A673 (cell line): ENCODE measurements around the gene SUMO3. TPM values are rescaled to one million over a fixed set of nuclear protein-coding genes. Genes with fewer than 3 reads are reported as not detected.

Experiments
- BruUV-seq: library from RNA; stranded (reverse); fragments of 400-500 nt; replicated peaks from 2 replicates; lab custom pipeline; 2021; lab: Mats Ljungman, UMichigan
- CTCF ChIA-PET: fragments of 300-600 bp; sonication (Branson Sonifier 250); formaldehyde crosslinking; loops from one replicate; lab custom pipeline; 2022; ENCODE audit warnings: antibody characterized with exemption; lab: Charles Lee
- POLR2A ChIA-PET: fragments of 300-600 bp; sonication (Branson Sonifier 250); formaldehyde crosslinking; loops from one replicate; lab custom pipeline; 2022; ENCODE audit warnings: antibody characterized with exemption; ENCODE audit not compliant: low non-redundant PET; lab: Charles Lee
- DNase-seq: peaks from one replicate; pipeline ENCODE4 v3.0.0-alpha.2; 2015; ENCODE audit warnings: low spot score
- H3K27ac ChIP-seq: fragments of 200-600 bp; sonication (generic); 2 replicates; pipeline ENCODE4 v1.5.1; 2016; ENCODE audit warnings: mixed run types, low read depth, mild to moderate bottlenecking, mixed read lengths, antibody characterized with exemption, low read length; ENCODE audit not compliant: poor library complexity, severe bottlenecking
- H3K27me3 ChIP-seq: fragments of 200-600 bp; sonication (generic); replicated peaks from 2 replicates; pipeline ENCODE4 v1.6.1; 2017; ENCODE audit warnings: mixed run types, low read depth, mild to moderate bottlenecking, mixed read lengths, antibody characterized with exemption, low read length; ENCODE audit not compliant: insufficient read depth, poor library complexity
- H3K36me3 ChIP-seq: fragments of 200-600 bp; sonication (generic); 2 replicates; pipeline ENCODE4 v1.6.1; 2016; ENCODE audit warnings: mixed run types, mild to moderate bottlenecking, mixed read lengths, antibody characterized with exemption, low read length; ENCODE audit not compliant: insufficient read depth, poor library complexity, severe bottlenecking
- H3K4me1 ChIP-seq: fragments of 200-600 bp; sonication (generic); 2 replicates; pipeline ENCODE4 v1.6.1; 2017; ENCODE audit warnings: mixed run types, mild to moderate bottlenecking, mixed read lengths, antibody characterized with exemption, low read length; ENCODE audit not compliant: insufficient read depth, poor library complexity, severe bottlenecking
- H3K4me3 ChIP-seq: fragments of 200-600 bp; sonication (generic); 2 replicates; pipeline ENCODE4 v1.5.1; 2016; ENCODE audit warnings: low read depth, mixed run types, mild to moderate bottlenecking, mixed read lengths, low read length; ENCODE audit not compliant: poor library complexity, severe bottlenecking
- H3K9me3 ChIP-seq: fragments of 200-600 bp; sonication (generic); 2 replicates; pipeline ENCODE4 v1.6.1; 2016; ENCODE audit warnings: mixed run types, low read depth, mild to moderate bottlenecking, mixed read lengths, antibody characterized with exemption, low read length; ENCODE audit not compliant: poor library complexity, severe bottlenecking
- CTCF ChIP-seq: fragments of 300-800, 200-600 bp; sonication (generic); conservative IDR thresholded peaks from 2 replicates; pipeline ENCODE4 v1.5.1; 2017; ENCODE audit warnings: low read depth, mild to moderate bottlenecking, antibody characterized with exemption, low read length, moderate library complexity, mixed read lengths
- EZH2 ChIP-seq: fragments of 200-600 bp; sonication (generic); IDR thresholded peaks from 2 replicates; pipeline ENCODE4 v1.6.1; 2017; ENCODE audit warnings: borderline replicate concordance, low read depth, mild to moderate bottlenecking, mixed read lengths, antibody characterized with exemption, low read length; ENCODE audit not compliant: poor library complexity, severe bottlenecking
- intact Hi-C: fragments of 100-400 bp; cut with micrococcal nuclease; formaldehyde crosslinking; loops from one replicate; pipeline ENCODE4 v1.10.0; 2022; ENCODE audit not compliant: unreplicated experiment
- total RNA-seq: library from RNA; stranded (reverse); gene quantifications from 2 replicates; pipeline ENCODE4 v1.2.3, GENCODE V29; 2021

SUMO3 gene
- total RNA-seq, 1 experiment from 2014 or later: 132 TPM

- intact Hi-C loops: no loop called here
- peak; percentile 41 for DNase-seq
- CTCF ChIA-PET: no interaction called here
Observed at GRCh38 chr21:44785620-44786335, 32.1 kb downstream of the SUMO3 start.

GRCh38 chr21:44784810-44785209, 33.1 kb downstream of the SUMO3 start:
- no peak for DNase-seq
- H3K27ac ChIP-seq: no peak overlapping the region
- peaks cover 24% of the 10 kb centered on the region for H3K4me1 ChIP-seq
- no TSS peak for BruUV-seq
- H3K9me3 ChIP-seq: no peaks in the 10 kb centered on the region
- TF ChIP-seq EZH2: no peak
- no peak for TF ChIP-seq CTCF
- peaks cover 33% of the 10 kb centered on the region for H3K36me3 ChIP-seq
- H3K27me3 ChIP-seq: no peaks in the 10 kb centered on the region
- POLR2A ChIA-PET: no interaction called here
- H3K4me3 ChIP-seq: no peak overlapping the region
- CTCF ChIA-PET: interaction anchor here (1.7 kb wide), 1 partner anchor 8 kb away, joined by 8 read pairs; no protein-coding TSS in a partner anchor
- intact Hi-C loops: no loop called here

More at GRCh38 chr21:44785620-44786335, 32.1 kb downstream of the SUMO3 start:
- peaks cover 15% of the 10 kb centered on the region for H3K4me1 ChIP-seq
- POLR2A ChIA-PET: no interaction called here
- H3K27ac ChIP-seq: no peak overlapping the region
- TF ChIP-seq CTCF (no peak), EZH2 (no peak)
- H3K27me3 ChIP-seq: no peaks in the 10 kb centered on the region
- no TSS peak for BruUV-seq
- H3K4me3 ChIP-seq: no peak overlapping the region
- H3K36me3 ChIP-seq: peaks cover 43% of the 10 kb centered on the region
- H3K9me3 ChIP-seq: no peaks in the 10 kb centered on the region

GRCh38 chr21:44783020-44783696, 34.7 kb downstream of the SUMO3 start:
- Histone ChIP-seq H3K4me3 (no peak overlapping the region), H3K27ac (no peak overlapping the region), H3K36me3 (peaks cover 38% of the 10 kb centered on the region), H3K4me1 (peaks cover 39% of the 10 kb centered on the region), H3K9me3 (no peaks in the 10 kb centered on the region), H3K27me3 (no peaks in the 10 kb centered on the region)
- no peak for DNase-seq
- CTCF ChIA-PET: interaction anchor here (1.7 kb wide), 1 partner anchor 10 kb away, joined by 8 read pairs; no protein-coding TSS in a partner anchor
- no peak for TF ChIP-seq EZH2
- no peak for TF ChIP-seq CTCF
- intact Hi-C loops: no loop called here
- POLR2A ChIA-PET: no interaction called here
- no TSS peak for BruUV-seq
